UCSD-AML1 (cell line): ENCODE measurements around the gene C1orf167.
A peak's percentile ranks its signal among the peaks of the same experiment; 100 is the strongest.

ENCODE experiments used
- DNase-seq: peaks from one replicate; lab custom pipeline; 2025; ENCODE audit not compliant: unreplicated experiment; lab: John Stamatoyannopoulos, UW

The C1orf167 gene

DNA sequence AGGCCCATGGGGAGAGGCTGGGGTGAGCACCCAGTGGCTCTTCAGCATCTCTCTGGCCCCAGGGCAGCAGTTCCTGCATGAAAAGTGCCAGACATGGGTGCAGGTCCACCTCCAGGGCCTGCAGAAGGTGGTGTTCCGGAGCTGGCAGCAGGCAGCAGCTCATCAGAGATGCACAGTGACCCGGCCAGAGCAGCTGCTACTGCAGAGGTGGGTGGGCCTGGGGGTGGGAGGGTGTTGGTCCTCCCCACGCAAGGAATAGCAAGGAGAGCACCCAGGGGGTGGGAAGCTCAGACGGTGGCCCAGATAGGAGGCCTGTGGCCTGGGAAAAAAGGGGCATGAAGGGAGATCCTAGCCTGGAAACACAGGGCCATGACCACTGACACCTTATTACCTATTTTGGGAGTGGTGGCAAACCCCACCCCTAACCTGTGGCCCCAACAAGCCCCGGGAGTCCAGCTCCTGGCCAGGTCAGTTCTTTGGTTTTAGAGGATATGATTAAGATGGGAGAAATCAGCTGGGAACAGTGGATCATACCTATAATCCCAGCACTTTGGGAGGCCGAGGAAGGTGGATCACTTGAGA, 20.2 kb downstream of the C1orf167 start:
- no peak for DNase-seq

DNA sequence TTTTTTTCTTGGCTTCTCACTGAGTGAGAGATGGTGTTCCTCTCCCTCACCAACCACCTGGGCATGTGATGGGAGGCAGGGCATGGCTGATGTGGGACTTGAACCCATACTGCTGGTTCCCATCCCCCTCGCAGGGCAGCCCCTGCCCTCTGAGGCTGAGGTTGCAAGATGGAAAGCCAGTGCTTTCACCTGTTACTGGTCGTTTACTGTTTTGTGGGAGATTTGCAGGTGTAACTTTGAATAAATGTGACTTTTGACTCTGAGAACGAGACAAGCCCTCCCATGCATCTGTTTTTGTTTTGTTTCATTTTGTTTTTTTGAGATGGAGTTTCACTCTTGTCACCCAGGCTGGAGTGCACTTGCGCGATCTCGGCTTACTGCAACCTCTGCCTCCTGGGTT, 21.6 kb downstream of the C1orf167 start:
- no peak for DNase-seq

DNA sequence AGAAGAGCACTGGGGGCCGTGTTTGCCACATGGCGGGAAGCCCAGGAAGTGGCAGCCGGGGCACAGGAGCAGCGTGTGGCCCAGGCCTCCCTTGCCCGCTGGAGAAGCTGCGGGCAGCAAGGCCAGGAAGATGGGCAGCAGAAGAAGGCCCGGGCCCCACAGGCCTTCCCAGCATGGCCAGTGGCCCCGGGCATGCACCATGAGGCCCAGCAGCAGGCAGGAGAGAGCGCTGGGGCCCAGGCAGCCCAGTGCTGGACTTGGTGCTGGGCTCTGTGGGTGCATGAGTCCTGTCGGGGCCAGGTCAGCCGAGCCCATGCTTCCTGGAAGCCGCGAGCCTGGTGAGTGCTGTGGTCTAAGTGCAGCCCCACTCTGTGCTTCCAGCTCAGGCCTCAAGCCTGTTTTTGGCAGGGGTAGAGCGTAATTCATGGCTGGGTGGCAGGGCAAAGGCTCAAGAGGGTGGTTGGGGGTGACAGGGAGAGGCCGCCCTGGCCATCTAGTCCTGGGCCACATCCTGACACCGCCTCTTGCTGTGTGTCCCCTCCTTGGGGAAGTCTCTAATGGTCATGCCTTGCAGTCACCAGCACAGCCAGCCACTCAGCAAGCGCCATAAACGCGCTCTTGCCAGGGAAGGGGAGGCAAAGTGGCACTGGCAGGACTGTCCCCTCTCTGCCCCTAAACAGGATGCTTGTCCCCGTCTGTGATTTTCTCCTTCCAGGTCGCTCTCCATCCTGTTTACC, 22.4 kb downstream of the C1orf167 start:
- DNase-seq: no peak

DNA sequence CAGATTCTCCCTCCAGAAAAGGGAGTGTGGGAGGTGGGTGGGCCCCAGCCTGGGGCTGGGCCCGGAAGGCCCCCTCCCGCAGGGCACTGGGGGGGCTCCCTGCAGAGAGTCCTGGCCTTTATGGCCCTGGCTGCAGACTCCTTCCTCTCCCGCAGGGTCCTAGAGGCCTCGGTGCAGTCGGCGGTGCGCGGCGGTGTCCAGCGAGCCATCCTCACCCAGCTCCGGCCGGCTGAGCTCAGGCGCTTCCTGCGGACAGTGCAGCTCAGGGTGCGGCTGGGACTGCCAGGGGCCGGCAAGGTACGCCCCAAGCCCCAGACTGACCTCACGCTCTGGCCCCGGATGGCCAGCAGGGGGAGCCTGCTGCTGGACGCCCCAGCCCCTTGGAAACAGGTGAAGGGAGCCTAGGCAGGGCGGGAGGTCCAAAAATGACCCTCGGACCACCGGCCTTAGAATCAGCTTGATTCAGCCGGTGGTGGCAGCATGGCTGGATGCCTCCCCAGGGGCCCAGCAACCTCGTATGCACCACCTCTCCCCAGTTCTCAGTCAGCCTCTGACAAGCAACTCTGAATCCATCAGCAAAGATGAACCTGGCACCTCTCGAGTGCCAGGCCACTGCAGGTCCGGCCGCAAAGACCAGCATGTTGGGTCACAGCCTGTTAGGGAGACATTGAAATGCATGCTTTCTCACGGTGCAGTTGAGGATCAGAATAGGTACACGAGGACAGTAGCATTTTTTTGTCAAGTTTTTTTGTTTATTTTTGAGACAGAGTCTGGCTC, 23.2 kb downstream of the C1orf167 start:
- peak; percentile 33 for DNase-seq

DNA sequence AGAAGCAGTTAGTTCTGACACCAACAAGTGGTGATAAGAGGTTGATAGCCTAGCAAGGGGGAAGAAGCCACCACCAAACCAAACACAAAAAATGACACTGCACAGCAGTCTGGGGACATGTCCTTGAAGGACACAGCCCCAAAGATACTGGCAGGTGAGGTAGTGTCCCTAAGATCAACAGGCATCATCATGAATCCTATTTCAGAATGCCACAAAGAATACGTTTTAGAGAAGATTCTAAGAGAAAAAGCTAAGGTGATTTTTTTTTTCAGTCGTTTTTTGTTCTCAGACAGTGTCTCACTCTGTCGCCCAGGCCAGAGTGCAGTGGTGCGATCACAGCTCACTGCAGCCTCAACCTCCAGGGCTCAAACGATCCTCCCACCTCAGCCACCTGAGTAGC, 24.2 kb downstream of the C1orf167 start:
- no peak for DNase-seq

DNA sequence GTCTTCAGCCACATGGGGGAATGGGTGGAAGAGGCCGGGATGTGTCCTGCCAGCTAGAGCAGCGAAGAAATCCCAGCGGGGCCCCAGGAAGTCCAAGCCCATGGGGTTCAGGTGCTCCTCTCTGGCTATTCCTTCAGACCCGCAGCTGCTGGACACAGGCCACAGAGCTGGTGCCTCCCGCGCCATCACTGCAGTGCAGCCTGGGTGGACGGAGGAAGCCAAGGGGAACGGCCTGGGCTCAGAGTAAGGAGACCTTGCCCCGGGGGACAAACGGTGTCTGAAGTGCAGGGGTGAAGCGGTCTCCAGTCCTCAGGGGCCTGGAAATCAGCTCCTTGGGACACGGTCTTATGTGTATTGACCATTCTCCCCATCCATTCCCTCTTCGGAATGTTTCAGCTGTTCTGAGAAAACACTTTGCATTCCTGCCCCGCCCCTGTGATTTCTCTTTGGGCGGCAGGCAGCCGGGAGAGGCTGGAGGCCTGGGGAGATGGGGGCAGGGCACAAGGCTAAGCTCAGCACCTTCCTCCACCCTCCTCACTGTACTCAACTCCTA, 25.3 kb downstream of the C1orf167 start:
- DNase-seq: no peak

DNA sequence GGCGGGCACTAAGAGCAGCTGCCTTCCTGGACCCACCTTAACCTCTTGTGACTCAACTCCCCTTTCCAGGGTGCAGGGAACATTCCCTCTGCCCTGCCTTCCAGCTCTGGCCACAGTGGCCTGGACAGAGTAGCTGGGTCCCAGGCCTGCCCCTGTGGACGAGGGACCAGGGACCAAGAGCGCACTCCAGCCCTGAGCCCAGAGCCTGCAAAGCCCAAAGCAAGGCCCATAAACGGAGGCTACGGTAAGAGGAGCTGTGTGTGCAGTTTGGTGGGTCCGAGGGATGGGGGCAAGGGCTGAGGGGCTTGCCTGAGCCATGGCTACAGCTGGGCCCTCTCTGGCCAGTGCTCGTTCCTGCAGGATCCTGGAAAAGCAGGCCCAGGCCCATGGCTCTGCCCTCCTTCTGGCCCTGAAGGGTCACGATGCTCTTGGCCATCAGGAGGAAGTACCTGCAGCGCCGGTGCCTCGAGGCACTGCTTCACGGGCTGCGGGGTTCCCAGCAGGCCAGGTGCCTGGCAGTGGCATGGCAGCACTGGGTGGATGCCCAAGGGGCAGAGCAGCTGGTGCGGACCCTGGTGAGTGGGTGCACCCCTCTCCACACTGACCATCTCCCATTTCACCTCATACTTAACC, 25.9 kb downstream of the C1orf167 start:
- no peak for DNase-seq

DNA sequence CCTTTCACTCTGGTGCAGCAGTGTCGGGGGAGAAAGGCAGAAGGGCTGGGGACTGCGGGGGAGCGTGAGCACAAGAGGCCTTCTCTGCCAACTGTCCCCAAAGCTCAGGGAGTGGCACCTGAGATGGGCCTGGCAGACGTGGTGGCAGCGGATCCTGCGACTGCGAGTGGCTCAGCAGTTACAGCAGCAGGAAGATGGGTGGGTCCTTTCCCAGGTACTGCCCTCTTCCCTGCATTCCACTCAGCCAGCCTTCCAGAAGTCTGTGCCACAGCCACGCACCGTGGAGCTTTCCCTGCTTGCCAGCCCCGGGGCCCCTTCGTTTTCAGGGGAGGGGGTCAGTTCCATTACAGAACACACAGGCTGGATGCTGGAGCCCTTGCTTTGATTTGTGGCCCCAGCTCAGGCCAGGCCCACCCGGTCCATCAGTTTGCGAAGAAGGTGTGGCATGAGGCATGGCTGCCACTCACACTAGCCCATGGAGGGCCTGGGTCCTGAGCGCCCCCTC, 26.6 kb downstream of the C1orf167 start:
- DNase-seq: no peak

DNA sequence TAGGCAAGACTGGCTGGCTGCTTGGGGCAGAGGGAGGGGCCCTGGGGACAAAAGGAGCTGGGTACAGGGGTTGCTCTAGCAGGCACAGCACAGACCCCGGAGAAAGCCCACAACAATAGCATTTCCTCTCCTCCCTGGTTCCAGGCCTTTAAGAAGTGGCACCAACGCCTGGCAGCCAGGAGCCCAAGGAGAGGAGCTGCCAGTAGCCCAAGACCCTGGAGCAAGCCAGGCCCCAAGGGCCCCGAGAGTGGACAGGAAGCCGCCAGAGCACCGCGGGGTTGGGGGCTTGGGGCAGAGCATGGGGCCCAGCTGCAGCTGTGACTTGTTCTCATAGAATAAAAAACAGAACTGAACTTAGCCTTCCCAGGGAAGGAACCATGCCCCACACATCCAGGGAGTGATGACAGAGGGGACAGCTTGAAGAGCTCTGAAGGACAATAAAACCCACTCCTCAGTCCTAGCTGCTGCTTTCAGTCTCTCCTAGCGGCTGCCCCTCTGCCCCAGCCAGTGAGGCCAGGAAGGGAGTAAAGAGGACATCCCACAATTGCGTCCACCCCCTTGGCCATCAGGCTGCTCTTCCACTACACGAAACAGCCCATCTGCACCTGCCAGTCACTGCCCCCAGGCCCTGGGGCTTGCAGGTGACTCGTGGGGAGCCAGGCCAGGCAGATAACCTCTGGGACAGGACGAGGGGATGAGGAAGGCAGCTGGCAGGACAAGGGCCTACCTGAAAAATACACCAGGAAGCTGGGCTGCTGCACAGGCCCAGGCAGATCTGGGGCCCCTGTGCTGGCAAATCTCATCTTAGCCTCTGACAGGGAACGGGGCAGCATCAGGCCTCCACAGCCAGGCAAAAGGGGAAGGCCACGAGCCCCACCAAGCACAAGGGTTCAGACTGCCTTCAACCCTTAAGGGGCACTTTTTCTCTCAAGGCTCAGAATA, 27.4 kb downstream of the C1orf167 start:
- DNase-seq: no peak

DNA sequence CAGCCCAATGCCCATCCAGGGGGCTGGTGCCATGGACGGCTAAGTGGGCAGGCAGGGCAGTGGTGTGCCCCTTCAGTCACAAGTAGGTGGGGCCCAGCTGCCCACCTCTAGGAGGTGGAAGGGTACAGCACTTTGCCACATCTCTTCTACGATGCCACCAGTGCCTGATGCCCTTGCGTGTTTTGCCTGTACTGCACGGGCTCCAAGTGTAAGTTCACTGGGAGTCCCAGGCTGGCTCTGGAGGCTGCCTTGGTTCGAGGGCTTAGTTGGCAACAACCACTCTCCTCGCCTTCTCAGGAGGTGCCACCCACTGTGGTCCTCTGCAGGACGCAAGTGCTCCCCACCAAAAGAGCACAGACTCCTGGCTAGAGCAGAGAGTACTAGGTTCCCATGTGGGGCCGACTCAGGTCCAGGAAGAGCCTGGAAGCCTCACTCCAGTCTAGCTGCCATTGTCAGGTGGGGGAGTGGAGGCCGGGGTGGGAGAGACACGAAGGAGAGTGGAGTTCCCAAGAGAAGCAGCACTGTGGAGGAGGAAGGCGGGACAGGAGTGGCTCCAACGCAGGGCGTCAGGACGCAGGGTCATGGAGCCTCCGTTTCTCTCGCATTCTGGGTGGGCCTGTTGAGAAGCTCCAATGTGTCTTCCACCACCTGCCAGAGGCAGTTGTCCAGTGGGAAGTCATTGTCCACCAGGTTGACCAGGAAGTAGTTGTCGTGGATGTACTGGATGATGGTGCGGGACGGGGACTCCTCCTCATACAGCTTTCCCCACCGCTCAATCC, 28.3 kb downstream of the C1orf167 start:
- no peak for DNase-seq

DNA sequence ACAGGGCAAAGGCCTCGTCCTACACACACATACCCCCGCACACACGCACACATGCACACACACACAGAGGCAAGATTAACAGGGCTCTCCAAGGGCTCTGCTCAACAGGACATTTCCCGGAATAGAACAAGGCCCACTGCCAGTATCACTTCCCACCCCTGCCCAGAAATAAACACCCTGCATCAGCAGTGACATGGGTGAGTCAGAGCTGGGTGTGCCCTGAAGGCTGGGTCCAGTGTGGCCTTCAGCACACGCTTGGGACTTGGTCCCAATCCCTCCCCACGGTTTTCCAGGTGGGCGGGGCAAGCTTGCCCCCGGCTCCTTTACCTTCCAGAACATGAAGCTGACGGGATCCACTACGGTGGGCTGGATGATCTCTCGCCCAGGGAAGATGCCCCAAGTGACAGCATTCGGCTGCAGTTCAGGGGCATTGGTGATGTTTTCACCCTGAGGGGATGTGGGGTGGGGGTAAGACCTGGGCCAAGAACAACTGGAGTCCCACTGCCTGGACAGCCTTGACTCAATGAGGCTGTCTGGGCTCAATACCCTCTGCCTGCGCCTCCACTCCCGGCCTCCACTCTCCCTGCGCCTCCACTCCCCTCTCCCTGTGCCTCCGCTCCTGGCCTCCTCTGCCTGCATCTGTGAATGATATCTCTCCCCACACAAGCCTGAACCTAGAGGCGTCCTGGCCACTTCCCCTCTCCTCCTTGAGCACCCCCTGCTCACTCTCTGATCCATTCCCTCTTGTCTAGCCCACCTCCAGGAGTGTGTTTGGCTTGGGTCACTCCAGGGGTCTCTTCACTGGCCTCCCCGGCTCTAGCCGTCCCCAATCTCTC, 29.1 kb downstream of the C1orf167 start:
- DNase-seq: no peak

DNA sequence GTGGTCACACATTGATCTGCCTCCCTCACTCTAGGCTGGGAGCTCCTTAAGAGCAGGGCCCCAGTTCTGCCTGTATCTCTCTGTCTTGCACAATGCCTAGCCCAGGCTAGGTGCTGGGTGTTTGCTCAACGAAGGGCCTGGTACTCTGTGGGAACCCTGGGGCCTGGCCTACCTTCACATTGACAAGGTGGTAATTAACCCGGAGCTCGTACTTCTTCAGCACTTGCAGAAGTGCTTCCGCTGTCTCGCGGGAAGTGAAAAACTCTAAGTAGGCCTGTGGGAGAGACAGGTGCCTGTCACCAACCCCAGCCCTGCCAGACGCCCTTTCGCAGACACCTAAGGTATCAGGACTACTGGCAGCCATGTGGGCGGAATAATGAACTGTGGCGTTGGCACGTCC, 30.1 kb downstream of the C1orf167 start:
- no peak for DNase-seq

DNA sequence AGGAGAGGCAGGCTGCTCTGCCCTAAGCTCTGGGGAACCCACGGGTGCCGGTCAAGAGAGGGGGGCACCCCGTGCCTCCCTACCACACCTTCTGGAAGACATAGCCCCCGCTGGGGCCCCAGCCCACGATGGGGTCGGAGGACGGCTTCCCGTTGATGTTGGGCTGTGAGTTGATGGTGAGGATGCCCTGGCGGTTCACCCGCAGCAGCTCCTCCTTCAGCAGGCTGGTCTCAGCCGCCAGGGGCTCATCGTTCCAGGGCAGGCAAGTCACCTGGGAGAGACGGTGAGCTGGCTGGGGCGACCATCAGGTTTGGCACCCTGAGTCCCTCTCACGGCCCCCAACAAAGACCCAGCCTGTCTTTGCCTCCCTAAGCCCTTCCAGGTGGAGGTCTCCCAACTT, 31.8 kb downstream of the C1orf167 start:
- no peak for DNase-seq

DNA sequence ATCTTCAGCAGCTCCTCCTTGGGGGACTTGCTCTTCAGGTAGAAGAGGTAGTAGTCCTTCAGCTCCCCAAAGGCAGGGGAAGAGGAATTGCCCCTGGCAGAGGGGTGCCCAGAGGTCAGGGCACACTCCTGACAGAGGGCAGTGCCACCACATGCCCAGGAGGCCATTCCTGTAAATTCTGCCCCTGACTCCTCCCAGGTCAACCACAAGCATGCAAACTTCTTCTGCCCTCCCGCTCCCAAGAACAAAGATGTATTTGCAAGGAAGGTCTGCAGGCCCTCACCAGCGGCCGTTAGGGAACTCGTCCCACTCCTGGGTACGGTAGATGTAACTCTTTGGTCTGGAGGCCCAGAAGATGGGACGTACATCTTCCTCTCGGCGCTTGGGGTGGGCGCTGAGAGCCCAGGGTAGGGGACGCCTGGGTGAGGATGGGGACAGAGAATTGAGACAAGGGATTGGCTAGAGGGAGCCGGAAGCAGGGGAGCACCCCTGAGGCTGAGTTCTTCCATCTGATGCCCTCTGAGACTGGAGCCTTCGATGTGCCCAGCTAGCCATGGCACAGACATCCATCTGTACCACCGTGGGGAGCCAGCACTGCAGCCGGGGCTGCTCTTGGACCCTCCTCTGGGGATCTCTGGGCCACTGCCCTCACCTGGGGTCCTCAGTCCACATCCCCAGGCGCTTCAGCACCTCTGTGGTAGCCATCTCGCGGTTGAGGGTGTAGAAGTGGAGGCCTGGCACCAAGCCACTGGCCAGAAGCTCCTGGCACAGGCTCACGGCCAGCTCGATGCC, 32.6 kb downstream of the C1orf167 start:
- DNase-seq: no peak

DNA sequence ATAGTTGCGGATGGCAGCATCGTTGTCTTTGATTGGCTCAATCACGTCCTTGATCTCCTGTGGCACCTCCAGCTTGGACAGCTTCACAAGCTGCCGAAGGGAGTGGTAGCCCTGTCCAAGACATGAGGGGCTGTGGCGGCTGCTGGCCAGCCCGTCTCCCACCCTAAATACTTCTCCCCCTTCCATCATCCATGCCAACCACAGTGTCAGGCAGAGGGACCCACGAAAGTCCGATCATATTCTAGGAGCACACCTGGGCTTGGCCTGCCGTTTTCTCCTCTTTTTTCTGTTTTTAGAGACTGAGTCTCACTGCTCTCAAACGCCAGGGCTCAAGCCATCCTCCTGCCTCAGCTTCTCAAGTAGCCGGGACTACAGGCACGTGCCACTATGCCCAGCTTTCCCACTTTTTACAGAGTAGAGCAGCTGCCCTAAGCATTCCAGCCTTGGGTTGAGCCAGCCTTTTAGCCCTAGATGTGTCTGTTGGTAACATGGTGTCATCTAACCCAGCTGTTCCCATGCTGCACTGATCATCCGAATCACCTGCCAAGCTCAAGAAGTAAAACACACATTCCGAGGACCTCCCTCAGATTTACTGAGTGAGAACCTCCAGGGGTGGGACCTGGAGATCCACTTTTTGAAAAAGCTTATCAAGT, 33.4 kb downstream of the C1orf167 start:
- no peak for DNase-seq

DNA sequence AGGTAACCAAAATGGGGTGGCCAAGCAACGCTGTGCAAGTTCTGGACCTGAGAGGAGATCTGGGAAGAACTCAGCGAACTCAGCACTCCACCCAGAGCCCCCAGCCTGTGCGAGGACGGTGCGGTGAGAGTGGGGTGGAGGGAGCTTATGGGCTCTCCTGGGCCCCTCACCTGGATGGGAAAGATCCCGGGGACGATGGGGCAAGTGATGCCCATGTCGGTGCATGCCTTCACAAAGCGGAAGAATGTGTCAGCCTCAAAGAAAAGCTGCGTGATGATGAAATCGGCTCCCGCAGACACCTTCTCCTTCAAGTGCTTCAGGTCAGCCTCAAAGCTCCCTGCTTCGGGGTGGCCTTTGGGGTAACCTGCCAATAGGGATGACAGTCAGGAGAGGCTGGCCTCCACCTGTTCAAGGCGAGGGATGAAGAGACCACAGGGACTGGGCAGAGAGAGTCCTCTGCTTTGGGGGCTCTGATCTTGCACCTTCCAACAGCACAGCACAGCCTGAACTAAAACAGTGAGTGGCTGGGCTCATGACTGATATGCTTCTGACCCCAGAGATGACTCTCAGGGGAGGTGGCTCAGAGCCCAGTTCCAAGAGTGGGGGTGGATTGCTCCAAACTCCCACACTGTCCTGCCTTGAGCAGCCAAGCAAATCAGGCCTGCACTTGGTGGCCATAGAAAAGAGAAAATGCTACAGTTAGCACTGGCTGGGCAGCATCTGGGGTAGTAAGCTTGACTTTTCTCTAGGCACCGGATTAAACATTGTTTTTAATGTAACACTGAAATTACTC, 34.2 kb downstream of the C1orf167 start:
- no peak for DNase-seq
